Astrocyte of the cerebellum (primary cell): Measurements from ENCODE around the gene RNASEL.

Experiments used
- DNase-seq: peaks from one replicate; pipeline ENCODE4 v3.0.0-alpha.2; 2011; ENCODE audit warnings: low read depth
- H3K4me3 ChIP-seq: 2 replicates; pipeline ENCODE4 v1.5.1; 2011; ENCODE audit warnings: mild to moderate bottlenecking, low read depth, low read length, moderate library complexity
- in situ Hi-C: cut with HindIII; loops from 2 replicates; pipeline ENCODE4 v1.10.0; 2017; ENCODE audit warnings: low sequenced_read_pairs
- TF ChIP-seq, protein P1 (sequence below): IDR thresholded peaks from 2 replicates; pipeline ENCODE4 v1.5.1; 2012; ENCODE audit warnings: low read length, low read depth, moderate library complexity, mild to moderate bottlenecking; ENCODE audit errors: missing control alignments

The RNASEL gene

DNA sequence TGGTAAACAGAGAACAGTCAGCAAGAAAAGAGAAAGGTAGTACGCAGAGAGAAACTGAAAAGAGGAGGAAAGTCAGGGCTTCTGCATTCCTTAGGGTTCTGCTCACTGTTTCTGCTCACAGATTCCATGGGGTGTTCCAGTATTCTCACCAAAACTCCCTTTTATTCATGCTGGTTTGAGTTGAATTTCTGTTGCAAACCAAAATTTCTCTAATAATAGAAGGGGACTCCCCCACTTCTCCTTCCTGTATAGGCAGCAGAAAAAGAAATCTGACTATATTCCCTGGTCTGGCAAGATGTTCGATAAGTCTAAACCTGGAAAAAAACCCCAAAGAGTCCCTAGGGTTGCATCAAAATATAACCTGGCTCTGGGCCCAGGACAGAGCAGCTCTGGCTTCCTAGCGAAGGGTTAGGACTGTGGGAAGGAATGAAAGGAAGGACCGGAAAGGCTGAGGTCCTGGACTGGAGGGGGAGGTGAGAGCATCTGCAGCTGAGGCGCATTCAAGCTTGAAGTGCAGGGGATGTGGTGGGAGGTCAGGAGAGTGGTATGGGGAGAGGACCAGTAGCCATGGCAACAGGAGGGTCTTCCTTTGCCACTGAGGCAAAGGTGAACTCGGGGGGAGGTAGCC, 34.0 kb upstream of the RNASEL start:
- no peak overlapping the region for H3K4me3 ChIP-seq
- TF ChIP-seq, protein P1, sequence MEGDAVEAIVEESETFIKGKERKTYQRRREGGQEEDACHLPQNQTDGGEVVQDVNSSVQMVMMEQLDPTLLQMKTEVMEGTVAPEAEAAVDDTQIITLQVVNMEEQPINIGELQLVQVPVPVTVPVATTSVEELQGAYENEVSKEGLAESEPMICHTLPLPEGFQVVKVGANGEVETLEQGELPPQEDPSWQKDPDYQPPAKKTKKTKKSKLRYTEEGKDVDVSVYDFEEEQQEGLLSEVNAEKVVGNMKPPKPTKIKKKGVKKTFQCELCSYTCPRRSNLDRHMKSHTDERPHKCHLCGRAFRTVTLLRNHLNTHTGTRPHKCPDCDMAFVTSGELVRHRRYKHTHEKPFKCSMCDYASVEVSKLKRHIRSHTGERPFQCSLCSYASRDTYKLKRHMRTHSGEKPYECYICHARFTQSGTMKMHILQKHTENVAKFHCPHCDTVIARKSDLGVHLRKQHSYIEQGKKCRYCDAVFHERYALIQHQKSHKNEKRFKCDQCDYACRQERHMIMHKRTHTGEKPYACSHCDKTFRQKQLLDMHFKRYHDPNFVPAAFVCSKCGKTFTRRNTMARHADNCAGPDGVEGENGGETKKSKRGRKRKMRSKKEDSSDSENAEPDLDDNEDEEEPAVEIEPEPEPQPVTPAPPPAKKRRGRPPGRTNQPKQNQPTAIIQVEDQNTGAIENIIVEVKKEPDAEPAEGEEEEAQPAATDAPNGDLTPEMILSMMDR = no peak
- DNase-seq = no peak
- in situ Hi-C loops = no loop called here

DNA sequence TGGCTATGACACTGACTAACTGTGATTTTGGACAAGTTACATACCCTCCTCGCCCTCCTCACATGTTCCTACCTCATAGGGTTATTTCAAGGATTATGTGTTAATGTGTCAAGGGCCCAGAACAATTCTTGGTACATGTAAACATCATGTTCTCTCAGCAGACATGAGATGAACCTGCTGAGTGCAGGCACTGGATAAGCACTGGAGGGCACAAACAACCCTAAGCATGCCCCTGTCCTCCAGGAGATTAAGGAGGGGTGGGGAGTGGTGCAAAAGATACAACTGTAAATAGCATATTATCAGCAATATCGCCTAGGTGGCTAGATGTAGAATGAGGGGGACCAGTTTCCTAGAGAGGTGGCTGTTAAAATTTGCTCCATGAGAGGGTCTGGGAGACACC, 32.9 kb upstream of the RNASEL start:
- TF ChIP-seq, protein P1 = no peak
- no peak overlapping the region for H3K4me3 ChIP-seq
- in situ Hi-C loops = no loop called here
- no peak for DNase-seq

GRCh38 chr1:182620924-182621585, 32.0 kb upstream of the RNASEL start:
- DNase-seq = no peak
- no peak overlapping the region for H3K4me3 ChIP-seq
- TF ChIP-seq, protein P1 = no peak
- in situ Hi-C loops = no loop called here

GRCh38 chr1:182617734-182618351, 28.8 kb upstream of the RNASEL start:
- in situ Hi-C loops = no loop called here
- no peak overlapping the region for H3K4me3 ChIP-seq
- TF ChIP-seq, protein P1 = no peak
- DNase-seq = no peak

GRCh38 chr1:182617014-182617429, 28.0 kb upstream of the RNASEL start:
- TF ChIP-seq, protein P1 = no peak
- no peak overlapping the region for H3K4me3 ChIP-seq
- in situ Hi-C loops = no loop called here
- DNase-seq = no peak

GRCh38 chr1:182616130-182617013, 27.3 kb upstream of the RNASEL start:
- in situ Hi-C loops = no loop called here
- DNase-seq = peak; percentile 94
- TF ChIP-seq, protein P1 = no peak
- no peak overlapping the region for H3K4me3 ChIP-seq
